Activated effector memory CD4-positive, alpha-beta T cell treated with anti-CD3 and anti-CD28 coated beads, Interleukin-2, amount 50 U/mL, for 16 hours (primary cell): ENCODE results near the gene TXNL1.
"Not testable (repeated sequence)": the region's sequence is repeated elsewhere in the genome, so short reads cannot be mapped to it uniquely, and the experiment has no call there.

Experiments
- DNase-seq: peaks from one replicate; pipeline ENCODE4 v3.0.0-alpha.2; 2020

The TXNL1 gene

DNA sequence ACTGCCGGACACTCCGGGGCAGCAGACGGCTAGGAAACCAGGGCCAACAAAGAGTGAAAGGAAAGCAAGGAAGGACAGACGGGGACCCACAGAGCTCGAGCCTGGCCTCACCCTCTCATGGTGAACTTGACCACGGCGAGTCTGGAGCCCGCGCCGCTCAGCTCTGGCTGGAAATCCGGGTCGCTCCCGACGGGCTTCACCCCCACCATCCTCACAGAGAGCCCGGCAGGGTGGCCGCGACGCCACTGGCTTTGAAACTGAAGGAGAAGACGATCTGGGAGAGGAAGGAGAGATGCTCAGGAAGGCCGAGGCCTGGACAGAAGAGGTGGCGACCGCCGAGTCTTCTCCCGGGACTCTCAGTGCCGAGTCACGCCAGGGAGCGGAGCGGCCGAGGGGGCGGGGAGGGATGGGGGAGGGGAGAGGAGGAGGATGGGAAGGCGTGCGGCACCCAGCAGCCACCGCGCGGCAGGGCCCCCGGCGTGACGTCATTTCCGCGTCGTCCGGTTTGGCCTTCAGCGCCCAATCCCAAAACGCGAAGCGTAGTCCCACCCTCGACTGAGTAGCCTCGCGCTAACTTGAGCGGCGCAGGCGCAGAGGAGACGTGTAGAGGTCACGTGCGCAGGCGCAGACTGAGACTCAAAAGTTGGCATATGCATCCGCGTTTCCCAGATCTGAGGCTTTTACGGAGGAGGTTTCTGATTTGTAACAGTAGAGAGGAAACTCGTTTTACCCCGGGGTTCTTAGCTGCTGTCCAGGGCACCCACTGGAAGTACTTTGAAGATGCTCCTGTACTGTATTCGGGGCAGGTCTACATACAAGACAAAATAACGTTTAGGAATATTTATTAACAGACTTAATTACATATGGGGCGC, at the start of gene TXNL1:
Gene TXNL1, minus strand, starts transcription at position 361 of the 872 bp plus-strand sequence. Its CDS starts 152 bp downstream, at position 209.
- DNase-seq: peak; percentile 100

DNA sequence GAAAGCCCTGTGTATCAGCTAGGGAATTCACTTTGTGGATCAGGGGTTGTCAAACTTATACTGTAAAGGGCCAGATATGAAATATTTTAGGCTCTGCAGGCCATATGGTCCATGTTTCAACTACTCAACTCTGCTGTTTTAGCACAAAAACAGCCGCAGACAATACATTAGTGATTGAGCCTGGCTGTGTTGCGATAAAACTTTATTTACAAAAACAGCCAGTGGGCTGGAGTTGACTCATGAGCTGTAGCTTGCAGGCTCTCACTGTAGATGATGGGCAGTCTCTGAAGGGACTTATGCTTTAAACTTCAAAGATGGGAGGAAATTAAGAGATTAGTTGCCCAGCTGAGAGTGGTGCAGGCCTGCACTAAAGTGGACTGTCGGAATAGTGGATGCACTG, 45.9 kb upstream of the TXNL1 start:
- no peak for DNase-seq

DNA sequence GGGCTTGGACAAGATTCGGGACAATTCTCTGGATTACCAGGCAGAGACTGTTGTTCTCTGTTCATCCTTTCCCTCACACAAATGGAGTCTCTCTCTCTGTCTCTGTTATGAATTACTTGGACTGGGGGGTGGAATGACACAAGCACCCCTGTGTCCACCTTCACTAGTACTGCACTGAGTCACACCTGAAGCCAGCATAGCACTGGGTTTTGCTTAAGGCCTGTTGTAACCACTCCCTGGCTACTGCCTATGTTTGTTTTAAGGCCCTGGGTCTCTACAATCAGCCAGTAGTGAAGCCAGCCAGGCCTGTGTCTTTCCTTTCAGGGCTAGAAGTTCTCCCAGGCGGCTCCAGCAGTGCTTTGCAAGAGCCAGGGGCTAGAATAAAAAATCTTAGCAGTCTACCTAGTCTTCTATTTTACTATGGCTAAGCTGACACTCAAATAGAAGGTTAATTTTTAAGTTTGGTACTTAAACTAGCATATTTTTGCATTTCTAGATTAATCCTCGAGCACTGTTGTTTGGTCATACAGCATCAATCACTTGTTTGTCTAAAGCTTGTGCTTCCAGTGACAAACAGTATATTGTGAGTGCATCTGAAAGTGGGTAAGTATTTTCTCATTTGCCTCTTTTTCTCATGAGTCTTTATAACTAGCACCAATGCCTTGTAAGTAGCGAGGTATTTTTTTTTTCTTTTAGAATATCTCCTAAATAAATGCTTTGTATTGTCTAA, 40.6 kb upstream of the TXNL1 start:
- no peak for DNase-seq

DNA sequence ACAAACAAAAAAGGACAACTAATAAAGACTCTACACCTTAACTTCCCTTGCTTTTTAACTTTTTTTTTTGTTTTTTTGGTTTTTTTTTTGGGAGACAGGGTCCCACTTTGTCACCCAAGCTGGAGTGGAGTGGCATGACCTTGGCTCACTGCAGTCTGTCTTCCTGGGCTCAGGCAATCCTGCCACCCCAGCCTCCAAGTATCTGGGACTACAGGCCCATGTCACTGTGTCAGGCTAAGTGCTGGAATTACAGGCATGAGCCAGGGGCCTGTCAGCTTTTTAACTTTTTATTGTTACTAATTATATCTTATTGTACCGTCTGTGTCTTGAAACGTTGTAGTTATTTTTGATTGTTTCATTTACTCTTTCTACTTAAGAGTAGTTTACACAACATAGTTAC, 38.2 kb upstream of the TXNL1 start:
- DNase-seq: no peak

DNA sequence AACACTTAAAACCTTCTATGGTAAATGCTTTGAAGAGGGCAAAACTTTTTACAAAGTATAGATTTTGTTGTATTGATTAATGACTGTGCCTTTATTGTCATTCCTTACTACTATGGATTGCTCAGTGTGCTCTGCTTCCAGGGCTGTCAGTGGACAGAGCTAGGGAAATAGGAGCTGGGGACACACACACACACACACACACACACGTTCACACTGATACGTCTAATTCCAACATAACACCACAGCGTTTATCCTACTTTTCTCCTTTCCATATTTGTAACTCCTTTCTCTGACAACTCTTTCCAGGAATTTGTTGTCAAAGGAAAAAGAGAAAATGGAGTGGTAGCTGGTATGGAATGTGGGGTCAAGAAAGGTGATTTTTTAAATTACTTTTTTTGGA, 34.6 kb upstream of the TXNL1 start:
- DNase-seq: no peak

DNA sequence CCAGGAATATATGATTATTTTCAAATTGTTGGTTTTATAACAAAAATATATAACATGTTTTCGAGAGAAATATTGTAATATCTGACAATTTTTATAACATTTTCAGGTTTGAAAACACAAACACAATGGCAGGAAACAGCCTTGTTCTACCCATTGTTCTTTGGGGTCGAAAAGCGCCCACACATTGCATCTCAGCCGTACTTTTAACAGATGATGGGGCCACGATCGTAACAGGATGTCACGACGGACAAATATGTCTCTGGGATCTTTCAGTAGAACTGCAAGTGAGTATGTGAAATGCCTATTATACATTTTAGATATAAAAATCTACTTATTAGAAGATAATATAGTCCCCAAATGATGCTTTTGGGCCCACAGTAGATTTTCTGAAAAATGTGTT, 34.0 kb upstream of the TXNL1 start:
- no peak for DNase-seq

DNA sequence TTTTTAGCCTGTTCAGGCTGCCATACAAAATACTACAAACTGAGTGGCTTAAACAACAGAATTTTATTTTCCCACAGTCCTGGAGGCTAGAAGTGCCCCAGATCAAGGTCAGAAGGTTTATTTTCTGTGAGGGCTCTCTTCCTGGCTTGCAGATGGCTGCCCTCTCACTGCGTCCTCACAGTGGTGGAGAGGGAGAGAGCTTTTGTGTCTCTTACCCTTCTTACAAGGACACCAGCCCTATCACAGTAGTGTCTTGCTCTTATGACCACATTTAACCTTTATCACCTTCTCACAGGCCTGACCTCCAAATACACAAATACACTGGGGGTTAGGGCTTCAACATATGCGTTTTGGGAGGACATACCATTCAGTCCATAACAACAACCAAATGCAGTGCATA, 24.5 kb upstream of the TXNL1 start:
- DNase-seq: no peak

DNA sequence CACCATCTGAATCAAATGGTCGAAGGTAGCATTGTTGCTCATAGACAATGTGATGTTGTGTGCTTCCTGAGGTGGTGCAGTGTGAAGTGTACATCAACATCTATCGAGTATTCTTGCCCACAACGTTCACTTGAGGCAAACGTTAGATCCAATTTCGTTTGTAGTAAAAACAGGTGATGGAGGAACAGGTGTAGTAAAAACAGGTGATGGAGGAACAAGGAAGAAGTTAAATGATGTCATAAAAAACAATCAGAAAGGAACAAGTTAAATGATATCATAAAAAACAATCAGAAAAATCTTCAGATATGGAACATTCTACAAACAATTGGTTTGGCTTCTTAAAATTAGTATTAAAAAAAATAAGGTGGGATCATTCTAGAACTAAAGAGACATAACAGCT, 24.1 kb upstream of the TXNL1 start:
- DNase-seq: no peak

DNA sequence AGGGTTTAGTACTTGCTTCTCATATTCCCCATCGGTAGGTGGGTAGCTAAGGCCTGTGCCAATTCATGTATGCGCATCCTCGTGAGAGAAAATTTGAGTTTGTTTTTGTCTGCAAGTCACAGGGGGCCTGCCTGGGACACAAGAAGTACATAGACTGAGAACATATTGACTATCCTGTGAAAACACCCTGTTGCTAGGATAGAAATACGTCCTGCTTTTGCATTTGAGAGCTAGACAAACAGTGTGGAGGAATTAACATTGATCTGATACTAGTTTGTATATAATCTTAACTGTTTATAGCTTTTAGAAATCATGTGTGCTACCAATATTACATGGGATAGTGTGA, 23.6 kb upstream of the TXNL1 start:
- DNase-seq: no peak

DNA sequence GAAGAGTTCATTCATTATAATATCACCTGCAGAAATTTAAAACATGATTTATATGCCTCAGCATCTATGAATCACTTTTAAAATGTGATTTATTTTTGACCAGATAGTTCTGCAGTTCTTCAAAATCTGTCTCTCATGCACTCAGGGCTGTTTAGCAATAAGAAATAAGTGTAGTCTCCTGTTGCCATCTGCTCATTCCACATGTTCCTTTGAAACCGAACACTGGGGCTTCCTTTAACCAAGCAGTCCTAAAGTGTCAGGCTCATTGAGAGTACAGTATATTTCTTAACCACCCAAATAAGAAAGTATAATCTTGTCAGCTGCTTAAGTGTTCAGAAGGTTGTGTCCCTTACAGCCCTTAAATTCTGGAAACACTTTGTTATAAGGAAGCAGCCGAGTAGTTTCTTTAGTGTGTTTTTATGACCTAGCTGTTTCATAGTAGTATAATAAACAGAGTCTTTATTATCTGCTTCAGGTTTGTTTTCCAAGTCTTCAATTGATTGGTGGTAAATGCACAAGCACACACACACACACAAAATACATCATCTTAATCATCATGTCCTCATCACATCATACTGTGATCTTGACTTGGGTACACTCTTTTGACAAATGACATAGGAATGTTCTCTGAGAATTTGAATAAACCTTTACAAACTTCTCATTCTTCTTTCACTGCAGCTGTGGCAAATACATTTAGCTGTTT, 23.1 kb upstream of the TXNL1 start:
- no peak for DNase-seq

DNA sequence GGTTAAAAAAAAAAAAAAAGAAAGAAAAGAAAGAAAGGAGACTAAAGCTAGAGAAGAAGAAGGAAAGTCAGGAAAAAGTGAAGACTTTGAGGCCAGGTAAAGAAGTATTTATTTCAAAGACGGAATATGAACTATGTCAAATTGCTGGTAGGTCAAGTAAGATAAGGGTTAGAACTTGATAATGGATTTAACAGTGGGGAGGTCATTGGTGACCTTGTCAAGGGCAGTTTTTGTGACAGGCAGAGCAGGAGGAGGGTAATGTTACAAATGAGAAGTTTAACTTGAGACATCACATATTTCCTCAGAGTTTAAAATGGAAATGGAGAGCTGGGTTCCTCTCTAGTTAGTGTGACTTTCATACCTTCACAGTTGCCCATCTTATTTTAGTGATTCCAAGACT, 22.3 kb upstream of the TXNL1 start:
- DNase-seq: no peak

DNA sequence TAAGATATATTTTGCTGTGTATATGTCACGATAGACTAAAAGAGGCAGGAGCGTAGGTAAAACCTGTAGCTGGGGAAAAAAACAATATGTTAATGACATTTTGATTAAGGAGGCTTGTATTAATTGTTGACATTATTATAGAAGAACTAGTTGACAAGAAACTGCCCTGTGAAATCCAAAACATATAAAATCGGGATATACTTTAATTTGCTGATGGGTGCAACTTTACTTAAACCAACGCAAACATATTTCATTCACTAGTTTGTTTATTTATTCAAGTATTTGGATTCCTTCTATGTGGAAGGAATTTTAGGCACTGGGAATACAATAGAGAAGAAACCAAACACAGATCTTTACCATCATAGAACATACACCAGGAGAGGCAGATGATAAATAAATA, 20.7 kb upstream of the TXNL1 start:
- DNase-seq: no peak

DNA sequence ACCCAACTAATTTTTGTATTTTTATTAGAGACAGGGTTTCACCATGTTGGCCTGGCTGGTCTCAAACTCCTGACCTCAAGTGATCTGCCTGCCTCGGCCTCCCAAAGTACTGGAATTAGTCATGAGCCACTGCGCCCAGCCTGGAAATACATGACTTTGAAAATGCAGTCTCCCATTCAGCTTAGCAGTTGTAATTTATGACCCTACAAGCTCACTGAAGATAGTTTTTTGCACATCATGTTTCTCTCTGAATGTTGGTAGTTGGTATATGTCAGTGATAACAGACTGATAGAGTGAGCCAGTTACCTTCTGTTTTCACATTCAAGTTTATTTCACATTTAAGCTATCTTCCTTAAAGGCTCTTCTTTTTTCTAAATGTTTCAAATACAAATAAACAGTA, 19.9 kb upstream of the TXNL1 start:
- DNase-seq: no peak

DNA sequence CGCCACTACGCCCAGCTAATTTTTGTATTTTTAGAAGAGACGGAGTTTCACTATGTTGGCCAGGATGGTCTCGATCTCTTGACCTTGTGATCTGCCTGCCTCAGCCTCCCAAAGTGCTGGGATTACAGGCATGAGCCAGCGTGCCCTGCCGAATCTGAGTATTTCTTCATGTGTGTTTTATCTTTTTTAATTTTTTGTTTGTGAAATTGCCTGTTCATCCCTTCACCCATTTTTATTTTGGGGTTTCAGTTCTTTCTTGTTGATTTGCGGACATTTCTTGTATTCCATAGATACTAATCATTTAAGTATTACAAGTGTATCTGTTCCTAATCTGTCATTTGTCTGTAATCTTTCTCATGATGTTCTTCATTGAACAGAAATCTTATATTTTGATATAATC, 15.9 kb upstream of the TXNL1 start:
- DNase-seq: not testable (repeated sequence)

DNA sequence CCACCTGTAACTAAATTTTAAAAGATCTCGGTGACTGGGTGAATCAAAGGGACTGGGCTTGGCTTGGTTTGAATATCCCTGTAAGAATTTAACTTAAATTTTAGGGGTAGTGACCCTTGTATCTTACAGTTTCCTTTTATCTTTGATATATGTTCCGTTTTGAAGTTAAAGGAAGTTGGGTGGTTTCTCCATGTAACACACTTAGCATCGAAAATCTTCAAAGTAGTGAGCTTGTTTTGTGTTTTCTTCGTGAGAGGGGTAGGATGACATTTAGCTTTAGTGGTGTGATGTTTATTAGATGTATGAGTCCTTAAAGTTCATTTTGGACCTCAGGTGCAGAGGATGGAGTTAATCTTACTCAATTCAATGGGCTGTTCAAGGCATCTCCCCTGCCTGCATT, 14.4 kb upstream of the TXNL1 start:
- no peak for DNase-seq

DNA sequence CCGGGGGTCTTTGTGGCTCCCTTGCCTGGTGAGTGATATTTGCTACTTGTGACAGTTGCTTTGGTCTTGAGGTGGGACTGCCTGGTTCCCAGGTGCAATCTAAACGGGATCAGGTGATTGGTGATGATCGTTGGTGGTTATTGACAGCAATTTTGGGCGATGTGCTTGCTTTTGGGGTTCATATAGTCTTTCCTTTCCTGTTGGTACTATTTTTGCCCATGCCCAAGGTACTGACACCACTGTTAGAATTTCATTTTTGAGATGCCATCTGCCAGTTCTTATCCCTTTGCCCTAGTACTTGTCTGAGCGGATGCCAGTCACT, 13.3 kb upstream of the TXNL1 start:
- DNase-seq: no peak

DNA sequence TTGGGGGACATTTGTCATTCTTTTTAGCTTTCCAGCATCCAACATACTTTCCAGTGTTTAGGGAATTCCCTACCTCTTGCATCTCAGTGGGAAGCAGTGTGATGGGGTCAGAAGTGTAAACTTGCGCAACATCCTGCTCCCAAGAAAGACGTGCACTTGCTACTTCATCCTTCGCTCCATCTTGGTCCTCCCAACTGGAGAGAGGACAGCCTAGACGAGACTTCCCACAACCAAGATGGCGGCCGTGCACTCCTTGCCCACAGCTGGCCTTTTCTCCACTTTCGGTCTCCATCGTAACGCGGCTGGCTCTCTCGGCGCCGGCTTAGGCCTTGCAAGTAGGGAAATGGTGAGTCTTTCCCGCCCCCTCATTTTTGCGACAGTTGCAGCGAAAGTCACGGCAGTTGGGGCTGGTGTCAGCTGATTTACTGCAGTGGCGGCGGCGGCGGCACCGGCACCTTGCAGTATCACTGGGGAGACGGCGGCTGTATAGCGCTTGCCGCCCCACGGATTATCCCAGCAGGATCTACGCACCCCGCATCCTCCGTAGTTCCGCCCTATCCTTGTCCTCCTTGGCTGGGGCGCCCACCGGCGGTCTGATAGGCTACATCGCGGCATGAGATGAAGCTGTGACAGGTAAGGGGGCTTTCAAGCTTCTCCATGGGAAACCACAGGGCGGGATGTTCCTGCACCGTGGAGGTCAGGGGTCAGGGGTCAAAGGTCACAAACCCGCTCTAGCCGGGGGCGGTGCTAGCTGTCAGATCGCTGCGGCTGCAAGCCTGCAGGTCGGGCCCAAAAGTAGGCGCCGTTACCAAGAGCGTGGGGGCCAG, 12.8 kb upstream of the TXNL1 start, which contains the start of gene WDR7:
Gene WDR7, plus strand, starts transcription at position 416 of the 827 bp plus-strand sequence. CDS start 21,157 bp downstream, outside the sequence.
- peak; percentile 98 for DNase-seq

DNA sequence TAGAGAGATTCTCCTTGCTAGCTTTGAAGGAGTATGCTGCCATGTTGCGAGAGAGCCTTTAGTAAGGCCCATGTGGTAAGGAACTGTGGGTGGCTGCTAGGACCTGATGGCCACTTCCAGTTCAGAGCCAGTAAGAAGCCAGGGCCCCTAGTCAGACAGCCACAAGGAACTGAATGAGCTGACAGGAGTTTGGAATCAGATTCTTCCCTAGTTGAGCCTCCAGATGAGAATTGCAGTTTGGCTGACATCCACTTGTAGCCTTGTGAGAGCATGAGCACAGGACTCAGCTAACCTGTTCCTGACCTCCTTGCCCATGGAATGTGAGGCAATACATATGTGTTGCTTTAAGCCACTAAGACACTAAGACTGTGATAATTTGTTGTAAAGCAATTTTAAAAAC, 11.6 kb upstream of the TXNL1 start:
- no peak for DNase-seq

DNA sequence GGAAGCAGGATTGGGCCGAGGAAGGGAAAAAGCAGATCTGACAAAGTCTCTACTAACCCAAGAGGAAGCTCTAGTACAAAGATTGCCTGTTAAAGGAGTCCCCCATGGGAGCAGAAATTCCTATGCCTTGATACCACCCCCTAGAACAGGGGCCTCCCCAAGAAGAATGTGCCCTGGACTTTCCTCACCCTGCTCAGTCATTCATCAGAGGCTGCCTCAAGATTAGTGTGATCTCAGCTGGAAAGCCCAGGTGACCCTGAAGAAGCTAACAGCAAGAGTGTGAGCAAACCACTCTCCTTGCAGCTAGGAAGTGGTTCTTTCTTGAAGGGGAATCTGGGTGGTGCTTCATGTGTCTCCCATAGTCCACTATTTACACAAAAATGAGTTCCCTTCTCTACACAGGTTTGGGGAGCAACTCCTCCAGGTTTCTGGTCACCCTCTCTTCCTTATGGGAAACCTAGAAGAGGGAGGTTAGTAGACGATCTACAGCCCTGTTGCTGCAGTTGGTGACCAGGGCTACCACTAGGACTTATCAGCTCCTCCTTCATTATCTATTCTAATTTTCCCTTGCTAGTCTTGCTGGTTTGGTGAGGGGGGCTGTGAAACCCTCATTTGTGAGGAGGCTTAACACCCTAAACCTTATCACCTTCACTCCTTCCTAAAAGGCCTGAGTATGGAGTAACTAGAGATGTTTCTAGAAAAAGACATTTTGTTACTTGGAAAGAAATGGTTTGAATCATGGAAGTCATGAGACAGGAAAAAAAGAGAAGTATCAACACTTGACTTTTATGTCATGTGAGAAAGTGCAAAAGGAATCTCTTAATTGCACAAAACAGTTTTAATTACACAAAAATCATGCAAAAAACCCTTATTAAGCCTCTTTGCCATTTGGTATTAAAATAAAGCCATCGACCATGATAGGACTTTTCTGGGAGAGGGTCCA, 9.8 kb upstream of the TXNL1 start:
- DNase-seq: no peak

DNA sequence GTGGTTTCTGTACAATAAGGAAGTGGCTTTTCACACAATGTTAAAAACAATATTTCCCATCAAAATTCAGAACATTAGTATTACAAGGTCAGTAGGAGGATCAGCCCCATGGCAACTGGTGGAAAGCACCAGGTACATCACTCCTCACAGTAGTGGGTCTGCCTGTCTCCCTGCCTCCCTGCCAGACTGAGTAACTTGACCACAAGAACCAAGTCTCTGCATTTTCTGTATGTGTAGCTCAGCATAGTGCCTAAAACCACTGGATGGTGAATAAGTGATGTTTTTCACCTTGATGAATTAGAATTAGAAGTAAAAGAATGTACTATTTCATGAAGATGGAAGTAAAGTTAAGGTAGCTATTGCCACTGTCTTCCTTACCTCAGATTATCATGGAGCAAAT, 8.7 kb upstream of the TXNL1 start:
- DNase-seq: no peak

DNA sequence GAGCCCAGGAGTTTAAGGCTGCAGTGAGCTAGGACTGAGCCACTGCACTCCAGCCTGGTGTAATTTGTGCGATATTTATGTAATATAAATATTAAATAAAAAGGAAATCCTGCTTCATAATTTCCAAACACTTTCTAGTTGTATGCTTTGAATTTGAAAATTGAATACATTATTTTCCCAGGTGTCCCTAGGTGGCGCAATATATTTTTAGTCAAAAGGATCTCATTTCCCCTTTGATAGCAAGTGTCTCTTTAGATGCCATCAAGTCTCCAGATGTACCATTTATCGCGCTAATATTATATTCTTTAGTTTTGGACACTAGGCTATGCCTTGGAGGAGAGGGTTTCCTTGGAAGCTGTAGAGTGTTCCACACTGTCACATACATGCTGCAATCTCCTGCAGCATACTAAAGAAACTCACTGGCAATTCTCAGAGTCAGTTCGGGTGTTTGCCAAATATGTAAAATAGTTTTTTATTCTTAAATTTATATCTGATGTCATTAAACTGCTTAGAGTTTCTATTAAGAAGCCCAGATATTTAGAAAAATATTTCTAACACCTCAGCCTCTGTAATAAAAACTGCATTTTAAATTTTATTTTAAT, 7.1 kb upstream of the TXNL1 start:
- DNase-seq: no peak
